Kidney capillary endothelial cell (primary cell): ENCODE measurements around the gene EBI3.
"Not testable (repeated sequence)": the region's sequence is repeated elsewhere in the genome, so short reads cannot be mapped to it uniquely, and the experiment has no call there.

Experiments used
- DNase-seq: peaks from one replicate; pipeline ENCODE4 v3.0.0-alpha.2; 2018; ENCODE audit warnings: low spot score

EBI3 gene

DNA sequence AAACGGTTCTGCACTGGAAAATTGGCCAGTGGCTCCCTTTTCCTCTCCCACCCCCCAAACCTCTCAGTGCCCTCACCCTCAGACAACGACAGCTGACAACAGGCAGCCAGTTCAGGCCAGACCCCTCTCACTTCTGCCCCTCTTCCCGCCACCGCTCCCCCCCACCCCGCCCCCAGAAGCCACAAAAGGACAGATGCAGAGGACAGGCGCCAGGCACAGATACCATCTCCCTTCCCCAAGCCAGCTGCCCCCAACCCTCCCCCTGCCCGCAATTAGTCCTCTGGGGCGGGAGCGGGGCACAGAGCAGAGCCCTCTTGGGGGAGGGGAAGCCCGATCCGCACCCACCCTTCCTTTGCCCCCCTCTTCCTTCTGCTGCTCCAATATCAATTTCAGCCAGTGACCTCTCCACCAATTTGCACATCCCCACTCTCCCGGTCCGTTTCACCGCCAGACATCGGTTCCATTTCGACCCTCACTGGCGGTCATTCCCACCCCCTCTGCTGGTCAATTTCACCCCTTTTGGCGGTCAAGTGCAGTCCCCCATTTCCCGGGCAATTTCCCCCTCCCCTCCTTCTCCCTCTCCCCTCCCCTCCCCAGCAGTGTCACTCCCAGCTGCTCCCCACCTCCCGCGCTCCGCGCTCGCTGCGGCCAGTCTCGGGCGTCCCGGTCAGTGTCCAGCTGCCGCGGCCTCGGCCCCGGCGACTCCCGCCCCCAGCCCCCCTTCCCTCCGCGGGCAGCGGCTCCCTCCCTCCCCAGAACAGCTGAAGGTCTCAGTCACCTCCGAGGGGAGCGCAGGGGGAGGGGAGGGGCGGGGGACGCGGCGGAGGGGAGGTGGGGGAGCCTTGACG, 49.3 kb downstream of the EBI3 start, which contains the start of gene SHD:
SHD (plus strand) TSS at position 848 of the 848 bp plus-strand sequence. CDS start 798 bp downstream, outside the sequence.
- DNase-seq: no peak

DNA sequence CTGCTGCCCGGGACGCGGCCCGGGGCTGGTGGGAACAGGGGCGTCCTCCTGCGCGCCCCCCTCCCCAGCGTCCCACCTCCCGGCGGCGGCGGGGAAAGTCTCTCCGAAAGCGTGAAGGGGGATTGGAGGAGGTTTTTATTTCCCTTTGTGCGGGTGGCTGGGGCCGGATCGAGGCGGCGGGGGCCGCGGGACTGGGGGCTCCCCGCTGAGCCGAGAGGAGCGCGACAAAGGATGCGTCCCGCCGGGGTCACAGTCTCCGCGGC, 49.9 kb downstream of the EBI3 start:
- DNase-seq: no peak

DNA sequence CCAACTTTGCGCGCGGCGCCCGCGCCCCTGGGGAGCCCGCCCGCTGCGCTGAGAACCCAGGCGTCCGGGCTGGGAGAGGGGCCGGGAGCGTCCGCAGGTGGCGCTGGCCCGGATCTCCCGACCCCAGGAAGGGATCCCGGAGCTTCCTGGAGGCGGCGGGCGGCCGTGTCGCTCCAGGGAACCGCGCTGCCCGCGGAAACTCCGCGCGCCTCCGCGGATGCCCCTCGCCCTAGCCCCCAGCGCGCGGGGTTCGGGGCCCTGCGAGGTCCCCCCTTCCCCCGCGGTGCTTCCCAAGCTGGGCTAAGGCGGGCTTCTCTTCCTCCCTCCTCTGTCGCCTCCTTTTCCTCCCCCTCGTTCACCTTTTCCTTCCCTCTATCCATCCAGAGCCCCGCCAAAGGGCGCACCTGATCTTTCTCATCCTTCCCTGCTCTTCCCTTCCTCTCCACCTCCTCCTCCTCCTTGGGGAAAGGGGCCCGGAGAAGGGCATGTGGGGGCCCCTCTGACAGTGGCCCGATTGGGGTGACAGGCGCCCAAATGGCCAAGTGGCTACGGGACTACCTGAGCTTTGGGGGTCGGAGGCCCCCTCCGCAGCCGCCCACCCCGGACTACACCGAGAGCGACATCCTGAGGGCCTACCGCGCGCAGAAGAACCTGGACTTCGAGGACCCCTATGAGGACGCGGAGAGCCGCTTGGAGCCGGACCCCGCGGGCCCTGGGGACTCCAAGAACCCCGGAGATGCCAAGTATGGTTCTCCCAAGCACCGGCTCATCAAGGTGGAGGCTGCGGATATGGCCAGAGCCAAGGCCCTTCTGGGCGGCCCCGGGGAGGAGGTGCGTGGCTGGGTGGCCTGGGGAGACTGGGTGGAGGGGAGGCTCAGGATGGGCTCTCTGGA, 50.5 kb downstream of the EBI3 start:
- no peak for DNase-seq

DNA sequence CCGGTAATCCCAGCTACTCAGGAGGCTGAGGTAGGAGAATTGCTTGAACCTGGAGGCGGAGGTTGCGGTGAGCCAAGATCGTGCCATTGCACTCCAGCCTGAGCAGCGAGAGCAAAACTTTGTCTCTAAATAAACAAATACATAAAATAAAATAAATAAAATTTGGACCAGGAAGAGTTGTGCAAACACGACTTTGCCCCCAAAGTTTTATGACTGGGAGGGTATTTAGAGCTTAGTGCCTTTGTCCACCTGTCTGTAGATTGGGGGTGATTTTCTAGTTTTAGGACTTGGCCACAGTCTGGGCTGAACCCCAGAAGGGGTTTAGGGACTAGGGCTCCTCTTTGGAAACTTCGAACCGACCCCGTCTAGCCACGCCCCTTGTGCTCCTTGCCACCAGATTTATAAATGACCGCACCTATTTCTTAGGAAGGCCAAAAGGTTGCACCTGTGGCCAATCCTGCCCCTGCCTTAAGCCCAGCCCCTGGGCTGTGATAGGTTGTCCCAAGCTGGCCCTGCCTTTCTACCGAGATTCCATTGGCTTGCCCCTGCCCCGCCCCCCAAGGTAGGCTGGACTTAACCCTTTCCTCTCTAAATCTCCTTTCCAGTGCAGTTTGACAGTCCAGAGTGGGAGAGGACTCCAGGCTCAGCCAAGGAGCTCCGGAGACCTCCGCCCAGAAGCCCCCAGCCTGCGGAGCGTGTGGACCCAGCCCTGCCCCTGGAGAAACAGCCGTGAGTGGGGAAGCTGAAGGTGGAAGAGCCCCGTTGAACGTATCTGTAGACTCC, 55.0 kb downstream of the EBI3 start:
- DNase-seq: no peak

DNA sequence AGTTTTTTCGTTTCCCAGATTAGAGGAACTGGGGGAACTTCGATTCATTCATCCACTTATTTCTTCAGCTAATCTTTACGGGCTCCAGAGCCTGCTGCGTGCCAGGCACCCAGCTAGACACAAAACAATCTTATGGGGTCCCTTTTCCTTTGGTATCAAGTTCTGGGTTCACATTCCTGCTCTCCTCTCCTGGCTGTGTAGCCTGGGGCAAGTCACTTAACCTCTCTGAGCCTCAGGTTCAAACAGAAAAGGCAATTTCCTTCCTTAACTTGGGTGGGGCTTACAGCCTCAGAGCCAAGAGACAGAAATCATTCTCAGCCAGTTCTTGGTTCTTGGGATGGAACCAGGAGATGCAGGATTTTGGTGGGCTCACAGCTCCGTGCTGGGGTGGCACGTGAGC, 55.7 kb downstream of the EBI3 start:
- no peak for DNase-seq

DNA sequence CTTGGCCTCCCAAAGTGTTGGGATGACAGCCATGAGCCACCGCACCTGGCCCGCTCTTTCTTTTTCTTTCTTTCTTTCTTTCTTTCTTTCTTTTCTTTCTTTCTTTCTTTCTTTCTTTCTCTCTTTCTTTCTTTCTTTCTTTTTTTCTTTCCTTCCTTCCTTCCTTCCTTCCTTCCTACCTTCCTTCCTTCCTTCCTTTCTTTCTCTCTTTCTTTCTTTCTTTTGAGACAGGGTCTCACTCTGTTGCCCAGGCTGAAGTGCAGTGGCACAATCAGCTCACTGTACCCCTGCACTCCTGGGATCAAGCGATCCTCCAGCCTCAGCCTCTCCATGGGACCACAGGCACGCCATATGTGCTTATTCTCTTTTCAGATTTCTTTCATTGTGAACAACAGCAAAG, 56.8 kb downstream of the EBI3 start:
- DNase-seq: not testable (repeated sequence)
